Measurements from ENCODE around the gene SNRPB.

The SNRPB gene

GRCh38 chr20:2451939-2452732 is 18.5 kb downstream of the SNRPB start:
- no peak overlapping the region for H3K4me3 ChIP-seq (ENCODE audit: low read length)
- TF ChIP-seq CTCF (IDR thresholded peaks at IDR 0.05; ENCODE audit: insufficient read depth, low read depth, low read length, missing control alignments): peak; percentile 98
- peak; percentile 81 for DNase-seq (ENCODE audit: low read depth)

- peak; percentile 57 for DNase-seq (ENCODE audit: low read depth)
- no peak for TF ChIP-seq CTCF (IDR thresholded peaks at IDR 0.05; ENCODE audit: insufficient read depth, low read depth, low read length, missing control alignments)
- no peak overlapping the region for H3K4me3 ChIP-seq (ENCODE audit: low read length)
Measured at GRCh38 chr20:2451422-2451821, 19.2 kb downstream of the SNRPB start.

GRCh38 chr20:2449386-2449785 is 21.2 kb downstream of the SNRPB start:
- H3K4me3 ChIP-seq (ENCODE audit: low read length): no peak overlapping the region
- no peak for TF ChIP-seq CTCF (IDR thresholded peaks at IDR 0.05; ENCODE audit: insufficient read depth, low read depth, low read length, missing control alignments)
- no peak for DNase-seq (ENCODE audit: low read depth)

GRCh38 chr20:2446845-2447244 is 23.7 kb downstream of the SNRPB start:
- no peak overlapping the region for H3K4me3 ChIP-seq (ENCODE audit: low read length)
- no peak for DNase-seq (ENCODE audit: low read depth)
- TF ChIP-seq CTCF (IDR thresholded peaks at IDR 0.05; ENCODE audit: insufficient read depth, low read depth, low read length, missing control alignments): no peak

GRCh38 chr20:2431185-2431584 is 39.4 kb downstream of the SNRPB start:
- no peak for DNase-seq (ENCODE audit: low read depth)
- no peak for TF ChIP-seq CTCF (IDR thresholded peaks at IDR 0.05; ENCODE audit: insufficient read depth, low read depth, low read length, missing control alignments)
- H3K4me3 ChIP-seq (ENCODE audit: low read length): no peak overlapping the region

- H3K4me3 ChIP-seq (ENCODE audit: low read length): no peak overlapping the region
- no peak for DNase-seq (ENCODE audit: low read depth)
- TF ChIP-seq CTCF (IDR thresholded peaks at IDR 0.05; ENCODE audit: insufficient read depth, low read depth, low read length, missing control alignments): no peak
Measured at GRCh38 chr20:2430538-2430937, 40.1 kb downstream of the SNRPB start.

GRCh38 chr20:2429051-2429450 is 41.5 kb downstream of the SNRPB start:
- TF ChIP-seq CTCF (IDR thresholded peaks at IDR 0.05; ENCODE audit: insufficient read depth, low read depth, low read length, missing control alignments): no peak
- H3K4me3 ChIP-seq (ENCODE audit: low read length): no peak overlapping the region
- DNase-seq (ENCODE audit: low read depth): no peak

All from epithelial cell of esophagus (primary cell).